SU-DHL-6 (cell line): ENCODE results near the gene KDELR3.

Experiments used
- H2AFZ ChIP-seq: fragments of 200-600 bp; sonication (generic); 2 replicates; pipeline ENCODE4 v1.6.1; 2014; ENCODE audit warnings: low read depth, mild to moderate bottlenecking, moderate library complexity, mixed read lengths, antibody characterized with exemption, low read length; ENCODE audit not compliant: severe bottlenecking
- H3F3A ChIP-seq: fragments of 200-600 bp; shearing (Covaris generic); 2 replicates; pipeline ENCODE4 v1.6.0; 2016; ENCODE audit warnings: antibody characterized with exemption, mild to moderate bottlenecking; ENCODE audit not compliant: insufficient read depth
- H3K27ac ChIP-seq: fragments of 200-600 bp; sonication (generic); 2 replicates; pipeline ENCODE4 v1.5.1; 2016; ENCODE audit warnings: low read depth, mild to moderate bottlenecking, low read length, moderate library complexity, mixed read lengths
- H3K27me3 ChIP-seq: fragments of 200-600 bp; sonication (generic), shearing (Covaris generic); 2 replicates; pipeline ENCODE4 v1.6.0; 2014; ENCODE audit warnings: mild to moderate bottlenecking, low read length
- H3K36me3 ChIP-seq: fragments of 200-600 bp; sonication (generic); 2 replicates; pipeline ENCODE4 v1.6.1; 2014; ENCODE audit warnings: mild to moderate bottlenecking, low read length, mixed read lengths
- H3K4me2 ChIP-seq: fragments of 300-600, 200-600 bp; shearing (Covaris generic), sonication (generic); 2 replicates; pipeline ENCODE4 v1.6.0; 2014; ENCODE audit warnings: low read length, low read depth, mild to moderate bottlenecking; ENCODE audit not compliant: poor library complexity, severe bottlenecking
- H3K4me3 ChIP-seq: fragments of 200-600 bp; sonication (generic); 2 replicates; pipeline ENCODE4 v1.5.1; 2014; ENCODE audit warnings: antibody characterized with exemption, low read length, mild to moderate bottlenecking, mixed read lengths; ENCODE audit not compliant: insufficient read depth, poor library complexity, severe bottlenecking
- H3K79me2 ChIP-seq: fragments of 200-600 bp; sonication (generic); 2 replicates; pipeline ENCODE4 v1.6.1; 2014; ENCODE audit warnings: mild to moderate bottlenecking, low read length, moderate library complexity; ENCODE audit not compliant: insufficient read depth
- H3K9ac ChIP-seq: fragments of 200-600 bp; sonication (generic); 2 replicates; pipeline ENCODE4 v1.7.0; 2014; ENCODE audit warnings: mild to moderate bottlenecking, low read length
- H3K9me2 ChIP-seq: fragments of 200-600 bp; sonication (generic); replicated peaks from 2 replicates; pipeline ENCODE4 v1.6.1; 2014; ENCODE audit warnings: low read length; ENCODE audit not compliant: insufficient read depth
- H3K9me3 ChIP-seq: fragments of 200-600 bp; sonication (generic); 2 replicates; pipeline ENCODE4 v1.6.1; 2014; ENCODE audit warnings: low read length, mixed read lengths; ENCODE audit not compliant: insufficient read depth
- H4K20me1 ChIP-seq: fragments of 200-600 bp; sonication (generic); 2 replicates; pipeline ENCODE4 v1.6.1; 2014; ENCODE audit warnings: low read depth, mild to moderate bottlenecking, antibody characterized with exemption, low read length, moderate library complexity, mixed read lengths
- CTCF ChIP-seq: fragments of 200-600 bp; sonication (generic); IDR thresholded peaks from one replicate; pipeline ENCODE4 v1.5.1; 2017; ENCODE audit warnings: antibody characterized with exemption, mild to moderate bottlenecking, low read length, moderate library complexity; ENCODE audit not compliant: insufficient read depth, poor library complexity, severe bottlenecking
- EZH2phosphoT487 ChIP-seq: fragments of 200-600 bp; sonication (generic), shearing (Covaris generic); conservative IDR thresholded peaks from 2 replicates; pipeline ENCODE4 v1.6.1; 2018; ENCODE audit warnings: mild to moderate bottlenecking, antibody characterized with exemption, low read length, moderate library complexity, mixed read lengths

KDELR3 gene

GRCh38 chr22:38490475-38490874 lies 22.6 kb downstream of the KDELR3 start:
- Histone ChIP-seq H3K4me2 (no peak overlapping the region), H3K79me2 (peaks cover 8% of the 10 kb centered on the region), H3K9ac (no peak overlapping the region), H3K27ac (no peak overlapping the region), H3F3A (peaks cover 33% of the 10 kb centered on the region; the same call in 1 of the 2 replicates), H2AFZ (no peak overlapping the region), H3K4me3 (no peak overlapping the region), H3K9me2 (no peaks in the 10 kb centered on the region), H3K36me3 (peaks cover 82% of the 10 kb centered on the region), H4K20me1 (peaks cover 11% of the 10 kb centered on the region; the same call in 1 of the 2 replicates), H3K27me3 (no peaks in the 10 kb centered on the region), H3K9me3 (no peaks in the 10 kb centered on the region)
- no peak for TF ChIP-seq CTCF
- no peak for TF ChIP-seq EZH2phosphoT487

GRCh38 chr22:38490915-38491314 lies 23.0 kb downstream of the KDELR3 start:
- Histone ChIP-seq H2AFZ (no peak overlapping the region), H3K4me3 (no peak overlapping the region), H3K27ac (no peak overlapping the region), H3K9me2 (no peaks in the 10 kb centered on the region), H3K36me3 (peaks cover 82% of the 10 kb centered on the region), H4K20me1 (peaks cover 11% of the 10 kb centered on the region; the same call in 1 of the 2 replicates), H3K79me2 (peaks cover 12% of the 10 kb centered on the region), H3K4me2 (no peak overlapping the region), H3K9me3 (no peaks in the 10 kb centered on the region), H3K27me3 (no peaks in the 10 kb centered on the region), H3K9ac (no peak overlapping the region), H3F3A (peaks cover 37% of the 10 kb centered on the region; the same call in 1 of the 2 replicates)
- TF ChIP-seq CTCF (no peak), EZH2phosphoT487 (no peak)

GRCh38 chr22:38491707-38492348 lies 23.9 kb downstream of the KDELR3 start:
- peaks cover 12% of the 10 kb centered on the region for H3K79me2 ChIP-seq

More at GRCh38 chr22:38491707-38492348, 23.9 kb downstream of the KDELR3 start:
- Histone ChIP-seq H3K27ac (no peak overlapping the region), H3K9ac (no peak overlapping the region), H3K4me2 (no peak overlapping the region), H3K36me3 (peaks cover 87% of the 10 kb centered on the region), H3K9me3 (no peaks in the 10 kb centered on the region), H2AFZ (no peak overlapping the region), H4K20me1 (peaks cover 20% of the 10 kb centered on the region; the same call in 1 of the 2 replicates), H3K27me3 (no peaks in the 10 kb centered on the region), H3F3A (peaks cover 38% of the 10 kb centered on the region; the same call in 1 of the 2 replicates), H3K9me2 (no peaks in the 10 kb centered on the region), H3K4me3 (no peak overlapping the region)
- TF ChIP-seq CTCF (no peak), EZH2phosphoT487 (no peak)
